Epithelial cell of esophagus (primary cell): ENCODE data around the gene MYBPC3.

ENCODE experiments used
- DNase-seq: peaks from one replicate; pipeline ENCODE4 v3.0.0; 2010; ENCODE audit warnings: low read depth
- H3K4me3 ChIP-seq: 2 replicates; pipeline ENCODE4 v1.5.1; 2011; ENCODE audit warnings: mild to moderate bottlenecking, low read length, control low read depth
- TF ChIP-seq, protein P1 (sequence below): IDR thresholded peaks from 2 replicates; pipeline ENCODE4 v1.5.1; 2011; ENCODE audit warnings: low read depth, mild to moderate bottlenecking, low read length, control low read depth, inconsistent platforms; ENCODE audit not compliant: insufficient read depth; ENCODE audit errors: missing control alignments

Gene MYBPC3

DNA sequence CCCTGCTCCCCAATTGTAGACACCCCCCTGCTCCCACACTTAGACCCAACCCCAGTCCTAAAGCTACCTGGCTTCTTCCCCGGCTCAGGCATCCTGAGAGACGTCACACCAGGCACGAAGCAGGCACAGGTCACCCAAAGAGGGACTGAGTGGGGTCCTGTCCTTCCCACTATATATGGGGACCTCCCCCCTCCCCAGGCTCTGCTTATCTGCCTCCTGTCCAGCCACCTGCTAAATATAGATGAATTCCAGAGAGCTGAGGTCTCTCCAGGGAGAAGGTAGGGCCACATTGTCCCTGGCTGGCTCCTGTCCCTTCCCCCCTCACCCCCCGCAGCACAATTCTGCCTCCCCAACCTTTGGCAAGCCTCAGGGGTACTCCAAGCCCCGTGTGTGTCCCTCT, at the start of gene MYBPC3:
MYBPC3 (minus strand) TSS at position 147 of the 400 bp plus-strand sequence; CDS start at position 92, 55 bp downstream.
- TF ChIP-seq, protein P1, sequence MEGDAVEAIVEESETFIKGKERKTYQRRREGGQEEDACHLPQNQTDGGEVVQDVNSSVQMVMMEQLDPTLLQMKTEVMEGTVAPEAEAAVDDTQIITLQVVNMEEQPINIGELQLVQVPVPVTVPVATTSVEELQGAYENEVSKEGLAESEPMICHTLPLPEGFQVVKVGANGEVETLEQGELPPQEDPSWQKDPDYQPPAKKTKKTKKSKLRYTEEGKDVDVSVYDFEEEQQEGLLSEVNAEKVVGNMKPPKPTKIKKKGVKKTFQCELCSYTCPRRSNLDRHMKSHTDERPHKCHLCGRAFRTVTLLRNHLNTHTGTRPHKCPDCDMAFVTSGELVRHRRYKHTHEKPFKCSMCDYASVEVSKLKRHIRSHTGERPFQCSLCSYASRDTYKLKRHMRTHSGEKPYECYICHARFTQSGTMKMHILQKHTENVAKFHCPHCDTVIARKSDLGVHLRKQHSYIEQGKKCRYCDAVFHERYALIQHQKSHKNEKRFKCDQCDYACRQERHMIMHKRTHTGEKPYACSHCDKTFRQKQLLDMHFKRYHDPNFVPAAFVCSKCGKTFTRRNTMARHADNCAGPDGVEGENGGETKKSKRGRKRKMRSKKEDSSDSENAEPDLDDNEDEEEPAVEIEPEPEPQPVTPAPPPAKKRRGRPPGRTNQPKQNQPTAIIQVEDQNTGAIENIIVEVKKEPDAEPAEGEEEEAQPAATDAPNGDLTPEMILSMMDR = no peak
- DNase-seq = no peak

DNA sequence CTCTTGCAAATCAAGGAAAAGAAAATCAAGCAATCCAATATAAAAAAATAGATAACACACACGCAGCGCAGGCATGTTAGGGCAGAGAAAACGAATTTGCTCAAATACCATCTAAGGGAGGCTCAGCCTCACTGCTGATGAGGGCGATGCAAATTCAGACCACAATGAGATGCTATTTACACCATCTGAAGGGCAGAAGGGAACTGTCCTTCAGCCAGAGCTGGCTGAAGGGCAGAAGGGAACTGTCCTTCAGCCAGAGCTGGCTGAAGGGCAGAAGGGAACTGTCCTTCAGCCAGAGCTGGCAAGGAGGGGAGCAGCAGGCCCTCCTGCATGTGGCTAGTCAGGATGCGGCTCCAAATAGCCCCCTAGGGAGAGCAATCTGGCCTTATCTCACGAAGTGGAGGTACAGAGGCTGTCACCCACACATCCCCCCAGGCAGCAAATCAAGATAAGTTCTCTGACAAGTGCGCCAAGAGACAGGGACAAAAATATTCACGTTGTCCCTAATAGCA, 48.3 kb upstream of the MYBPC3 start:
- TF ChIP-seq, protein P1 = no peak
- peak overlapping the region; percentile 27 for H3K4me3 ChIP-seq
- peak; percentile 31 for DNase-seq

More for the DNA sequence above, at the start of gene MYBPC3:
- H3K4me3 ChIP-seq = no peak within 1 kb of the TSS

DNA sequence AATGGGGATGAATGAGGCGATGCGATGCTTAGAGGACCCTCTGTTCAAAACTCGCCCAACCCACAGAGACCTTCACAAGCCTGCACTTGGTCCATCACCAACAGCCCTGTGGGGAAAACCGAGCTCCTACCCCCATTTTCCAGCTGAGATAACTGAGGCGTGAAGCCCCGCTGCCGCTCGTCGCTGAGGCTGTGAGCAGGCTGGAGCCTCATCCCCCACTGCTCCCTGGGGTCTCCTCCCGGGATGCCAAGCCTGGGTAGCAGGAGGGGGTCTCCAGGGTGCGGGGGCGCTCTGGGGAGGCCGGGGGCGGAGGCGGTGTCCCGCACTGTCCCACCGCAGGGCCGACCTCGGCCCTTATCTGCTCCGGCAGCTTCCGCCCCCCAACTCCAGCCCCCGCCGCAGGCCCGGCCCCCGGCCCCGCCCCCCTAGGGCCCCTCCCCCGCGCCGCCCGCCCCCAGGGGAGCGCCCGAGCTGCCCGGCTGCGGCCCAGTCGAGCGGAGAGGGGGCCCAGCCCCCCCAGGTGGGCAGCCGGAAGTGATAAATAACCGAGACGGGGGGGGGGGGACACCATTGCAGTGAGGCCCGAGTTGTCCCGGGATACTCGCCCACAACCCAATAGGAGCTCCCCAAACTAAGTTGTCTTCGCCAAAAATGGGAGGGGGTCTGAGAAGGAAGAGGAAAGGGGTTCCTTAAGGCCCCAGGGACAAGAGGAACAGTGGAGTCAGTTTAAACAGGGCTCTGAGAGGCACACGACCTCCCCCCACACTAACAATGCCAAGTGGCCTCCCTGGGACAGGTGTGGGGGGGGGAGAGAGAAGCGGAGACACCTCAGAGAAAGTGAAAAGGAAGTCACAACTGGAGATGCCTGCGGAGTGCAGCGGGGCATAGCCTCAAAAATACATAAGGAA, 47.6 kb upstream of the MYBPC3 start:
- TF ChIP-seq, protein P1 = no peak
- DNase-seq = no peak
- peak overlapping the region; percentile 35 for H3K4me3 ChIP-seq

DNA sequence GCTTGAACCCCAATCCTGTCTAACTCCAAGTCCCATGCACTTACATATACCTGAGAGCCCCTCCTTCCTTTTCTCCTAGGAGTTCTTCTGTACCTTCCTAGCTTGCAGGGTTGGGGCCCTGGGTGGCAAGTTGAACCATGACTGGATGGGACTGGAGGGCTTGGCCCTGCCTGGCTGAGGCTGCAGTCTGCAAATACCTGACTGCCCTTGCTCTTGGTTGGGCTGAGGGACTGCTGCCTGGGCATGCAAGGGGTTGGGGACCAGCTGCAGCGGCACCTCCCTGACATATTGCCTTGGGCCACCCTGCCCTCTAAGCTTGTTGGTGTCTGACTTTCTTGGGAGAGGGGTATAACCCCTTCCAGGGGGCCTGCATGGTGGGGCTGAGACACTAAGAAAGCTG, 46.0 kb upstream of the MYBPC3 start:
- no peak for DNase-seq
- H3K4me3 ChIP-seq = no peak overlapping the region

DNA sequence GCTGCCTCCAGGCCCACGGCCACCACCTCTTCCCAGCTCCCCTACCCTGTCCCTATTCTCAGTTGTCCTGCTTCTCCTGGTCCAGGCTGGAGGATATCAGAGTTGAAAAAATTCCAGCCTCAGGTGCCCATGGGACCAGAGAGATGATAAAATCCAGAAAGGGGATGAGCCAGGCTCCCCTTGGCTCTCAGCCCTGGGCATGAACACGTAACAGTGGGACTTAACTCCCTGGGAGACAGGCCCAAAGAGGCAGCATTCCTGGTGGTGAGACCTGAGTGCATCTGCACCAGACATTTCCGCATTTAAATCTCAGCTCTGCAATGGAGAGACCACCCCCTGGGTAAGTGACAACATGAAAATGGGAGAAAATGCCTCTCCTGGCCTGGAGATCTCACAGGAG, 45.5 kb upstream of the MYBPC3 start:
- no peak overlapping the region for H3K4me3 ChIP-seq
- TF ChIP-seq, protein P1 = no peak
- no peak for DNase-seq

More for the DNA sequence above, 46.0 kb upstream of the MYBPC3 start:
- TF ChIP-seq, protein P1 = no peak

DNA sequence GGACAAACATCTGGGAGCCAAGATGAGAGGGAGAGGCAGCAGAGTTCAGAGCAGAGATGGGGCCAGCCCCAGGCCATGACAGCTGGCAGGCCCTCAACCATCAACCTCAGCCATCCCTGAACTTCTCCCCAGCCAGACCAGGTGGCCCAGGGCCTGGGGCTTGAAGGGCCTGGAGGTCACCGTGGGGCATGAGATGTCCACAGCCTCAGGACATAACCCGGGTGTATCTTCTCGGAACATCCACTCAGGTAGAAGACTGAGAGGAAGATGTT, 43.5 kb upstream of the MYBPC3 start:
- TF ChIP-seq, protein P1 = no peak
- no peak for DNase-seq
- no peak overlapping the region for H3K4me3 ChIP-seq
